GM12891 (cell line): ENCODE data around the gene CSRP1.
"Not testable (repeated sequence)": the region's sequence is repeated elsewhere in the genome, so short reads cannot be mapped to it uniquely, and the experiment has no call there.

ENCODE experiments used
- DNase-seq: peaks from one replicate; pipeline ENCODE4 v3.0.0; 2011; ENCODE audit warnings: low spot score; ENCODE audit not compliant: insufficient read length
- FAIRE-seq: peaks from 2 replicates; lab custom pipeline; 2011; peaks lifted over from hg19 to GRCh38; lab: Jason Lieb, UNC
- PAX5 ChIP-seq: IDR thresholded peaks from 2 replicates; pipeline ENCODE4 v1.6.1; 2011; ENCODE audit warnings: low read length, moderate library complexity, mild to moderate bottlenecking; ENCODE audit not compliant: insufficient read depth, severe bottlenecking
- POLR2A ChIP-seq: IDR thresholded peaks from 2 replicates; pipeline ENCODE4 v1.6.1; 2011; ENCODE audit warnings: low read depth, low read length, control low read depth
- POLR2AphosphoS5 ChIP-seq: IDR thresholded peaks from 2 replicates; pipeline ENCODE4 v1.6.1; 2011; ENCODE audit warnings: low read depth, low read length, control low read depth
- POU2F2 ChIP-seq: IDR thresholded peaks from 2 replicates; pipeline ENCODE4 v1.6.1; 2011; ENCODE audit warnings: low read depth, mild to moderate bottlenecking, control low read depth, low read length, moderate library complexity
- SPI1 ChIP-seq: IDR thresholded peaks from 2 replicates; pipeline ENCODE4 v1.6.1; 2011; ENCODE audit warnings: low read depth, low read length, control low read depth
- TAF1 ChIP-seq: IDR thresholded peaks from 2 replicates; pipeline ENCODE4 v1.6.1; 2011; ENCODE audit warnings: low read depth, low read length, control low read depth

Gene CSRP1

GRCh38 chr1:201499191-201499590, 7.7 kb downstream of the CSRP1 start:
- TF ChIP-seq POLR2A (no peak), TAF1 (no peak), POU2F2 (no peak), PAX5 (no peak)
- FAIRE-seq (no peak), DNase-seq (no peak)

- DNase-seq, result no peak
- TF ChIP-seq SPI1 (no peak), TAF1 (no peak), POLR2AphosphoS5 (no peak), POLR2A (no peak), PAX5 (no peak), POU2F2 (no peak)
- no peak for FAIRE-seq
Observed at GRCh38 chr1:201498621-201499020, 8.3 kb downstream of the CSRP1 start.

- TF ChIP-seq POU2F2, result no peak
- no peak for TF ChIP-seq TAF1
- no peak for TF ChIP-seq POLR2A
- TF ChIP-seq SPI1, result no peak
- TF ChIP-seq PAX5, result no peak
- no peak for TF ChIP-seq POLR2AphosphoS5
- FAIRE-seq (no peak), DNase-seq (no peak)
Observed at GRCh38 chr1:201497935-201498509, 8.9 kb downstream of the CSRP1 start.

- DNase-seq (no peak), FAIRE-seq (no peak)
- TF ChIP-seq POLR2A, result no peak
- no peak for TF ChIP-seq POLR2AphosphoS5
- no peak for TF ChIP-seq SPI1
- TF ChIP-seq TAF1, result no peak
- no peak for TF ChIP-seq PAX5
- TF ChIP-seq POU2F2, result no peak
Observed at GRCh38 chr1:201496296-201496690, 10.6 kb downstream of the CSRP1 start.

- FAIRE-seq (no peak), DNase-seq (no peak)
- TF ChIP-seq POLR2A (no peak), POLR2AphosphoS5 (no peak), POU2F2 (no peak), PAX5 (no peak)
Observed at GRCh38 chr1:201495551-201496295, 11.2 kb downstream of the CSRP1 start.

GRCh38 chr1:201493757-201494617, 12.9 kb downstream of the CSRP1 start:
- no peak for FAIRE-seq
- DNase-seq, result no peak
- TF ChIP-seq SPI1, result no peak
- TF ChIP-seq POLR2AphosphoS5, result no peak
- TF ChIP-seq PAX5, result no peak
- TF ChIP-seq POLR2A, result no peak
- TF ChIP-seq POU2F2, result no peak
- no peak for TF ChIP-seq TAF1

GRCh38 chr1:201493026-201493656, 13.8 kb downstream of the CSRP1 start:
- not testable (repeated sequence) for DNase-seq, FAIRE-seq

- DNase-seq (no peak), FAIRE-seq (no peak)
- TF ChIP-seq SPI1 (no peak), POU2F2 (no peak), PAX5 (no peak), POLR2A (no peak), TAF1 (no peak), POLR2AphosphoS5 (no peak)
Observed at GRCh38 chr1:201491896-201492511, 14.9 kb downstream of the CSRP1 start.

- no peak for TF ChIP-seq POLR2AphosphoS5
- no peak for TF ChIP-seq PAX5
- TF ChIP-seq SPI1, result no peak
- no peak for TF ChIP-seq POU2F2
- TF ChIP-seq POLR2A, result no peak
- TF ChIP-seq TAF1, result no peak
- FAIRE-seq, result no peak
Observed at GRCh38 chr1:201490708-201491131, 16.2 kb downstream of the CSRP1 start.

More at GRCh38 chr1:201490708-201491131, 16.2 kb downstream of the CSRP1 start:
- no peak for DNase-seq
